GM23338 (cell line): ENCODE results near the gene HSF2BP.

Experiments used
- EZH2 ChIP-seq: fragments of 200-600 bp; sonication (generic); IDR thresholded peaks from one replicate; pipeline ENCODE4 v1.8.0; 2017; ENCODE audit warnings: antibody characterized with exemption, mild to moderate bottlenecking, low read depth; ENCODE audit not compliant: unreplicated experiment
- TF ChIP-seq, protein P1 (sequence below), 2 experiments: fragments of 200-600 bp in 1 of 2; sonication (generic) in 1 of 2; conservative IDR thresholded peaks; 2 replicates each; pipeline versions ENCODE4 v1.5.1 to v1.6.1; 2016 to 2017; ENCODE audit warnings: antibody characterized with exemption in 2 of 2, low read depth in 2 of 2, mild to moderate bottlenecking in 2 of 2, moderate library complexity in 1 of 2

DNA sequence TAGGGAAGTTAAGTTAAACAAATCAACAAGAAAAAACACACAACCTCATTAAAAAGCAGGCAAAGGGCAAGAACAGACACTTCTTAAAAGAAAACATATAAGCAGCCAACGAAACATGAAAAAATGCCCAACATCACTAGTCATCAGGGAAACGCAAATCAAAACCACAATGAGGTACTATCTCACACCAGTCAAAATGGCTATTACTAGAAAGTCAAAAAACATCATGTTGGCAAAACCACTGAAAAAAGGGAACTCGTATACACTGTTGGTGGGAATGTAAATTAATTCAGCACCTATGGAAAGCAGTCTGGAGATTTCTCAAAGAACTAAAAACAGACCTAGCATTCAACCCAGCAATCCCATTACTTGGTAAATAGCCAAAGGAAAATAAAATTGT is 51.1 kb downstream of the HSF2BP start:
- no peak for TF ChIP-seq EZH2
- TF ChIP-seq, protein P1, sequence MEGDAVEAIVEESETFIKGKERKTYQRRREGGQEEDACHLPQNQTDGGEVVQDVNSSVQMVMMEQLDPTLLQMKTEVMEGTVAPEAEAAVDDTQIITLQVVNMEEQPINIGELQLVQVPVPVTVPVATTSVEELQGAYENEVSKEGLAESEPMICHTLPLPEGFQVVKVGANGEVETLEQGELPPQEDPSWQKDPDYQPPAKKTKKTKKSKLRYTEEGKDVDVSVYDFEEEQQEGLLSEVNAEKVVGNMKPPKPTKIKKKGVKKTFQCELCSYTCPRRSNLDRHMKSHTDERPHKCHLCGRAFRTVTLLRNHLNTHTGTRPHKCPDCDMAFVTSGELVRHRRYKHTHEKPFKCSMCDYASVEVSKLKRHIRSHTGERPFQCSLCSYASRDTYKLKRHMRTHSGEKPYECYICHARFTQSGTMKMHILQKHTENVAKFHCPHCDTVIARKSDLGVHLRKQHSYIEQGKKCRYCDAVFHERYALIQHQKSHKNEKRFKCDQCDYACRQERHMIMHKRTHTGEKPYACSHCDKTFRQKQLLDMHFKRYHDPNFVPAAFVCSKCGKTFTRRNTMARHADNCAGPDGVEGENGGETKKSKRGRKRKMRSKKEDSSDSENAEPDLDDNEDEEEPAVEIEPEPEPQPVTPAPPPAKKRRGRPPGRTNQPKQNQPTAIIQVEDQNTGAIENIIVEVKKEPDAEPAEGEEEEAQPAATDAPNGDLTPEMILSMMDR (conservative IDR thresholded peaks at IDR 0.05; ENCODE audit: low read depth in 2 of 2) = no peak
